Neural progenitor cell (in vitro differentiated cells): ENCODE measurements around the gene TLE6.

ENCODE experiments used
- EZH2 ChIP-seq: fragments of 200-600 bp; sonication (generic); IDR thresholded peaks from 2 replicates; pipeline ENCODE4 v1.6.1; 2017; ENCODE audit warnings: antibody characterized with exemption, mild to moderate bottlenecking, moderate library complexity
- TF ChIP-seq, protein P1 (sequence below): fragments of 200-600 bp; sonication (generic); IDR thresholded peaks from 2 replicates; pipeline ENCODE4 v1.5.1; 2017; ENCODE audit warnings: antibody characterized with exemption, mild to moderate bottlenecking

DNA sequence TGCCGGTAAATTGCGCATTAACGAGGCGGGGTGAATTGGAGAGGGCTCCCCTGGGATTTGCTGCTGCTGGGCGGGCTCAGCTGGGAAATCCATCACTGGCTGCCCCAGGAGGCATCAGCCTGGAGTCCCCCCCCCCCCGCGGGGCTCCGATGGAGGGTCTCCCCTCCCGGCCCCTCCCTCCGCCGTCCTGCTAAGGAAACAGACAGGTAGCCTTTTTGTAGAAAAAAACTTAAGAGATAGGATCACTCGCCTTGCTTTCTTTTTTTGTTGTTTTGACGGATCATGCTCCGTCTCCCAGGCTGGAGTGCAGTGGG is 6.8 kb downstream of the TLE6 start:
- TF ChIP-seq, protein P1, sequence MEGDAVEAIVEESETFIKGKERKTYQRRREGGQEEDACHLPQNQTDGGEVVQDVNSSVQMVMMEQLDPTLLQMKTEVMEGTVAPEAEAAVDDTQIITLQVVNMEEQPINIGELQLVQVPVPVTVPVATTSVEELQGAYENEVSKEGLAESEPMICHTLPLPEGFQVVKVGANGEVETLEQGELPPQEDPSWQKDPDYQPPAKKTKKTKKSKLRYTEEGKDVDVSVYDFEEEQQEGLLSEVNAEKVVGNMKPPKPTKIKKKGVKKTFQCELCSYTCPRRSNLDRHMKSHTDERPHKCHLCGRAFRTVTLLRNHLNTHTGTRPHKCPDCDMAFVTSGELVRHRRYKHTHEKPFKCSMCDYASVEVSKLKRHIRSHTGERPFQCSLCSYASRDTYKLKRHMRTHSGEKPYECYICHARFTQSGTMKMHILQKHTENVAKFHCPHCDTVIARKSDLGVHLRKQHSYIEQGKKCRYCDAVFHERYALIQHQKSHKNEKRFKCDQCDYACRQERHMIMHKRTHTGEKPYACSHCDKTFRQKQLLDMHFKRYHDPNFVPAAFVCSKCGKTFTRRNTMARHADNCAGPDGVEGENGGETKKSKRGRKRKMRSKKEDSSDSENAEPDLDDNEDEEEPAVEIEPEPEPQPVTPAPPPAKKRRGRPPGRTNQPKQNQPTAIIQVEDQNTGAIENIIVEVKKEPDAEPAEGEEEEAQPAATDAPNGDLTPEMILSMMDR = no peak
- TF ChIP-seq EZH2 = no peak
